Progenitor cell of endocrine pancreas (in vitro differentiated cells): ENCODE measurements around the gene TMEM8B. TPM values are rescaled to one million over a fixed set of nuclear protein-coding genes. Genes with fewer than 3 reads are reported as not detected.

ENCODE experiments used
- DNase-seq: peaks from one replicate; pipeline ENCODE4 v3.0.0; 2021; ENCODE audit warnings: low spot score; ENCODE audit not compliant: unreplicated experiment
- H3K27ac Mint-ChIP-seq: 2 replicates; pipeline ENCODE4 v1.8.0; 2021; ENCODE audit warnings: mild to moderate bottlenecking, moderate library complexity, mixed read lengths
- H3K27me3 Mint-ChIP-seq: 2 replicates; pipeline ENCODE4 v1.8.0; 2021; ENCODE audit warnings: mixed read lengths
- H3K36me3 Mint-ChIP-seq: 2 replicates; pipeline ENCODE4 v1.8.0; 2022; ENCODE audit warnings: mixed read lengths; ENCODE audit not compliant: insufficient read depth
- H3K4me1 Mint-ChIP-seq: 2 replicates; pipeline ENCODE4 v1.8.0; 2021; ENCODE audit warnings: low read depth, mixed read lengths
- H3K4me3 Mint-ChIP-seq: 2 replicates; pipeline ENCODE4 v1.8.0; 2021; ENCODE audit warnings: low read depth, mild to moderate bottlenecking, moderate library complexity, mixed read lengths
- H3K9me3 Mint-ChIP-seq: 2 replicates; pipeline ENCODE4 v1.8.0; 2021; ENCODE audit warnings: low read depth, mixed read lengths
- total RNA-seq: library from RNA; stranded (reverse); gene quantifications from 2 replicates; pipeline ENCODE4 v1.2.1, GENCODE V29; 2021
- TF ChIP-seq, protein P1 (sequence below): fragments of 200-600 bp; sonication (generic); IDR thresholded peaks from one replicate; pipeline ENCODE4 v1.5.0; 2021; ENCODE audit warnings: antibody characterized with exemption, mild to moderate bottlenecking; ENCODE audit not compliant: unreplicated experiment

The TMEM8B gene
- total RNA-seq, 1 donor from 2014 or later, result 24.1 TPM

- H3K4me3 Mint-ChIP-seq, result no peak overlapping the region
- H3K27me3 Mint-ChIP-seq, result peaks cover 25% of the 10 kb centered on the region
- H3K36me3 Mint-ChIP-seq, result no peaks in the 10 kb centered on the region
- no peak for DNase-seq
- TF ChIP-seq, protein P1, sequence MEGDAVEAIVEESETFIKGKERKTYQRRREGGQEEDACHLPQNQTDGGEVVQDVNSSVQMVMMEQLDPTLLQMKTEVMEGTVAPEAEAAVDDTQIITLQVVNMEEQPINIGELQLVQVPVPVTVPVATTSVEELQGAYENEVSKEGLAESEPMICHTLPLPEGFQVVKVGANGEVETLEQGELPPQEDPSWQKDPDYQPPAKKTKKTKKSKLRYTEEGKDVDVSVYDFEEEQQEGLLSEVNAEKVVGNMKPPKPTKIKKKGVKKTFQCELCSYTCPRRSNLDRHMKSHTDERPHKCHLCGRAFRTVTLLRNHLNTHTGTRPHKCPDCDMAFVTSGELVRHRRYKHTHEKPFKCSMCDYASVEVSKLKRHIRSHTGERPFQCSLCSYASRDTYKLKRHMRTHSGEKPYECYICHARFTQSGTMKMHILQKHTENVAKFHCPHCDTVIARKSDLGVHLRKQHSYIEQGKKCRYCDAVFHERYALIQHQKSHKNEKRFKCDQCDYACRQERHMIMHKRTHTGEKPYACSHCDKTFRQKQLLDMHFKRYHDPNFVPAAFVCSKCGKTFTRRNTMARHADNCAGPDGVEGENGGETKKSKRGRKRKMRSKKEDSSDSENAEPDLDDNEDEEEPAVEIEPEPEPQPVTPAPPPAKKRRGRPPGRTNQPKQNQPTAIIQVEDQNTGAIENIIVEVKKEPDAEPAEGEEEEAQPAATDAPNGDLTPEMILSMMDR, result no peak
- H3K4me1 Mint-ChIP-seq, result peaks cover 3% of the 10 kb centered on the region
- no peak overlapping the region for H3K27ac Mint-ChIP-seq
- no peaks in the 10 kb centered on the region for H3K9me3 Mint-ChIP-seq
Observed at GRCh38 chr9:35898337-35898736, 69.3 kb downstream of the TMEM8B start.

DNA sequence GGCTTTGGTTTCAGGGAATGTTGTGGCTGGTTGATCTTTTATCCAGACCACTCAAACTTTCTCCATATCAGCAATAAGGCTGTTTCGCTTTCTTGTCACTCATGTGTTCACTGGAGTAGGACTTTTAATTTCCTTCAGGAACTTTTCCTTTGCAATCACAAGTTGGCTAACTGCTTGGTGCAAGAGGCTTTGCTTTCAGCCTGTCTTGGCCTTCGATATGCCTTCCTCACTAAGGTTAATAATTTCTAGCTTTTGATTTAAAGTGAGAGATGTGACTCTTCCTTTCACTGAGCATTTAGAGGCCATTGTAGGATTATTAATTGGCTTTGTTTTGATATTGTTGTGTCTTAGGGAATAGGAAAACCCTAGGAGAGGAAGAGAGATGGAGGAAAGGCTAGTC is 70.0 kb downstream of the TMEM8B start:
- peaks cover 3% of the 10 kb centered on the region for H3K4me1 Mint-ChIP-seq
- TF ChIP-seq, protein P1, result no peak
- no peak for DNase-seq
- H3K9me3 Mint-ChIP-seq, result no peaks in the 10 kb centered on the region
- no peaks in the 10 kb centered on the region for H3K36me3 Mint-ChIP-seq
- H3K27me3 Mint-ChIP-seq, result peaks cover 19% of the 10 kb centered on the region
- H3K4me3 Mint-ChIP-seq, result no peak overlapping the region
- no peak overlapping the region for H3K27ac Mint-ChIP-seq

DNA sequence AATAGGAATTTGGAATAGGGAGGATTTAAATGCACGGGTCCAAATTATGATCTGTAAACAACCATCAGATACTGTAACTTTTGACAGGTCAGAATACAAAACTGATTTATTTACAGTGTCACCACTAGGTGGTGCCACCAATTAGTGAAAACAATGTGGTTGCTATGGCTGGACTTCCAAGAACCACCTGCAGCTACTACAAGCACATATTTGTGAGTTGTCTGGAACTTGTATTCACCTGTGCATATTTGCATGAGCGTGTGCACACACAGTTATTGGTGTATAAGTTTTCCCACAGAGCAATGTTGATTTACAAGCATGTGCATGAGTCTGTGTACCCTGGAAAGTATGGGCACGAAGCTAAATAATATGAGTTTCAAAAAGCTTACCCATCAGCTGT is 74.0 kb downstream of the TMEM8B start:
- TF ChIP-seq, protein P1, result peak; percentile 82
- Mint-ChIP-seq H3K4me1 (peaks cover 8% of the 10 kb centered on the region), H3K27ac (no peak overlapping the region), H3K27me3 (peaks cover 20% of the 10 kb centered on the region), H3K4me3 (no peak overlapping the region), H3K9me3 (no peaks in the 10 kb centered on the region), H3K36me3 (no peaks in the 10 kb centered on the region)
- DNase-seq, result no peak

DNA sequence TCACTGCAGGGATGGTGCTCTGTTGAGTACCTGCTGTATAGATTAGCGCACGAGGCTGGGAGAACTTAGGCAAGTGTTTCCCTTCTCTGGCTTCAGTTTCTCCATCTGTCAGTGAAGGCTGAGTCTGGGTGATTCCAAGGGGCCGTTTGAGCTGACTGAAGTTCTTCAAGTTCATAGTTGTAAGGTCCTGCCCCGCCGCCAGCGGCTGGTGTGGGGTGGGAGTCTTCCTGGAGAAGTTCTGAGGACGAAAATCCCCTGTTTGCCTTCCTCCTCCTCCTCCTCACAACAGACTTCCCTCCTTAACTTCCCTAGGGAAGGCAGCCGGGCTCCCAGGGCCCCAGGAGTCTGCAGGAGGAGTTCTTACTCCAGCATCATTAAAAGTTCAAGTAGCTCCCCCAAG is 75.3 kb downstream of the TMEM8B start:
- no peak overlapping the region for H3K4me3 Mint-ChIP-seq
- H3K4me1 Mint-ChIP-seq, result peaks cover 15% of the 10 kb centered on the region
- no peak for DNase-seq
- TF ChIP-seq, protein P1, result no peak
- H3K36me3 Mint-ChIP-seq, result no peaks in the 10 kb centered on the region
- peaks cover 16% of the 10 kb centered on the region for H3K27me3 Mint-ChIP-seq
- H3K9me3 Mint-ChIP-seq, result no peaks in the 10 kb centered on the region
- H3K27ac Mint-ChIP-seq, result no peak overlapping the region

DNA sequence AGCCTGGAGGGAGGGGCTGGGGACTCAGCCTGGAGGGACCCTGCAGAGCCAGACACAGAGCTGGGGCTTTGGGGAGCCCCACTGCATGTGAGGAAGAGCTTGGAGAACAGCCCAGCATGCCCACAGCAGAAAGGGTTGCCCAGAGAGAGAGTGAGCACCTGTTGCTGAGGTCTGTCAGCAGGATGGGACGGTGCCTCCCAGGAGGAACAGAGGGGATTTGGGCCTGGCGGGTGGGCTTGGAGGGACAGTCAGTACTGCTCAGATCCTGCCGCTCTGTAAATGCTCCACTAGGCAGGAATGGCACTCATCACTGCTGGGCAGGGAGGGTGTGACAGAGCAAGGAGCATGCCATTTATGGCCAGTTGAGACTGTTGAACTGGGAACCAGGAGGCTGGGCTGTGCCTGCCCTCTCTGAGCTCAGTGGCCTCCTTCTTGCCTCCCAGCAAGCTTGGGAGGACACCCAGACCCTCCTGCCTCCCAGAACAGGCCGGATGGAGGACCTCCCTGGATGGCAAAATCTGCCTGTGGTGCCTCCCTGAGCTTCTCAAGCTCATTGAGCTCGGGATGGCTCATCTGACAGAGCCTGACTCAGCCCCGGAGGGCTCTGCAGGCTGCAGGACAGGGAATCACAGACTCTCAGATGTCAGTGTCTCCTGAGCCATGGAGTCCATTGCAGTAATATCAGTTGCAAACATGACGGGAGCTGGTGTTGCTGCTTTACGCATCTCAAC is 76.2 kb downstream of the TMEM8B start:
- Mint-ChIP-seq H3K27ac (no peak overlapping the region), H3K4me3 (no peak overlapping the region), H3K27me3 (peaks cover 20% of the 10 kb centered on the region), H3K9me3 (no peaks in the 10 kb centered on the region), H3K36me3 (no peaks in the 10 kb centered on the region), H3K4me1 (peaks cover 15% of the 10 kb centered on the region)
- DNase-seq, result no peak
- TF ChIP-seq, protein P1, result no peak
